Esophagus squamous epithelium (tissue), 4 donors: ENCODE measurements around the gene PSG1.
"Not testable (repeated sequence)": the region's sequence is repeated elsewhere in the genome, so short reads cannot be mapped to it uniquely, and the experiment has no call there.

Experiments used
- CTCF ChIP-seq, 6 experiments: fragments of 450-650 bp in 4 of 6; fragments of 200-600 bp in 2 of 6; sonication (generic) in 2 of 6; IDR thresholded peaks; one replicate each; pipeline ENCODE4 v1.5.1; 2016 to 2019; ENCODE audit warnings: antibody characterized with exemption in 6 of 6, mild to moderate bottlenecking in 4 of 6, moderate library complexity in 4 of 6
- POLR2A ChIP-seq, 4 donors: fragments of 450-650 bp; IDR thresholded peaks; one replicate each; pipeline ENCODE4 v1.6.1; 2017; ENCODE audit warnings: antibody characterized with exemption in 4 of 4, mild to moderate bottlenecking in 4 of 4, moderate library complexity in 3 of 4

- TF ChIP-seq CTCF, POLR2A (IDR thresholded peaks at IDR 0.05): not testable (repeated sequence)
Observed at GRCh38 chr19:42882010-42882409, 2.5 kb upstream of the PSG1 start.
